IMR-90 (cell line): ENCODE measurements around the gene OSM. TPM values are rescaled to one million over a fixed set of nuclear protein-coding genes. Genes with fewer than 3 reads are reported as not detected.

ENCODE experiments used
- ATAC-seq: fragments of 200-7000 bp; cut with Tn5 transposase; 2 replicates; pipeline ENCODE4 v1.9.1; 2020; ENCODE audit warnings: low read depth, mild to moderate bottlenecking, moderate library complexity
- BruUV-seq: library from RNA; stranded (reverse); fragments of 400-500 nt; replicated peaks from 2 replicates; lab custom pipeline; 2021; lab: Mats Ljungman, UMichigan
- CTCF ChIA-PET: fragments of 300-600 bp; formaldehyde crosslinking; extraction: SDS; loops from one replicate; lab custom pipeline; 2021; ENCODE audit warnings: antibody characterized with exemption; lab: Yijun Ruan, JAX
- POLR2A ChIA-PET: fragments of 300-600 bp; sonication (Branson Sonifier 250); formaldehyde crosslinking; loops from one replicate; lab custom pipeline; 2022; ENCODE audit warnings: antibody characterized with exemption; ENCODE audit not compliant: unreplicated experiment; lab: Charles Lee
- DNase-seq: peaks from one replicate; pipeline ENCODE4 v3.0.0; 2013
- H2AFZ ChIP-seq: replicated peaks from 2 replicates; pipeline ENCODE3; 2013; ENCODE audit warnings: low read length, mild to moderate bottlenecking; ENCODE audit not compliant: poor library complexity
- H2AK5ac ChIP-seq: 2 replicates; pipeline ENCODE4 v1.6.1; 2013; ENCODE audit warnings: low read depth, low read length, inconsistent platforms
- H2AK9ac ChIP-seq: replicated peaks from 2 replicates; pipeline ENCODE3; 2013; ENCODE audit warnings: mild to moderate bottlenecking, low read depth, low read length, moderate library complexity; ENCODE audit not compliant: poor library complexity
- H2BK120ac ChIP-seq: 2 replicates; pipeline ENCODE4 v1.6.1; 2013; ENCODE audit warnings: low read depth, low read length, inconsistent platforms
- H2BK15ac ChIP-seq: 3 replicates; pipeline ENCODE4 v1.6.1; 2013; ENCODE audit warnings: low read depth, low read length, inconsistent platforms
- H2BK20ac ChIP-seq: 2 replicates; pipeline ENCODE4 v1.6.1; 2013; ENCODE audit warnings: low read depth, mild to moderate bottlenecking, inconsistent platforms, low read length, moderate library complexity
- H2BK5ac ChIP-seq: 2 replicates; pipeline ENCODE4 v1.6.1; 2013; ENCODE audit warnings: mild to moderate bottlenecking, low read depth, low read length, inconsistent platforms; ENCODE audit not compliant: poor library complexity, severe bottlenecking
- H3K14ac ChIP-seq: replicated peaks from 2 replicates; pipeline ENCODE4 v1.6.1; 2013; ENCODE audit warnings: low read depth, low read length, inconsistent platforms
- H3K18ac ChIP-seq: 2 replicates; pipeline ENCODE4 v1.6.1; 2013; ENCODE audit warnings: low read depth, low read length, control low read depth
- H3K23ac ChIP-seq: 2 replicates; pipeline ENCODE4 v1.6.1; 2013; ENCODE audit warnings: low read depth, low read length, inconsistent platforms
- H3K27ac ChIP-seq: 2 replicates; pipeline ENCODE4 v1.5.1; 2013; ENCODE audit warnings: mild to moderate bottlenecking, control low read depth, low read length; ENCODE audit not compliant: insufficient read depth
- H3K27me3 ChIP-seq: 2 replicates; pipeline ENCODE4 v1.6.1; 2013; ENCODE audit warnings: low read length; ENCODE audit not compliant: control insufficient read depth, insufficient read depth
- H3K36me3 ChIP-seq: 2 replicates; pipeline ENCODE4 v1.6.1; 2013; ENCODE audit warnings: low read length, mixed read lengths; ENCODE audit not compliant: control insufficient read depth, insufficient read depth
- H3K4ac ChIP-seq: 2 replicates; pipeline ENCODE4 v1.6.1; 2013; ENCODE audit warnings: low read depth, low read length, inconsistent platforms
- H3K4me1 ChIP-seq: 2 replicates; pipeline ENCODE4 v1.6.1; 2013; ENCODE audit warnings: low read length, mixed read lengths; ENCODE audit not compliant: control insufficient read depth, insufficient read depth
- H3K4me2 ChIP-seq: 2 replicates; pipeline ENCODE4 v1.6.1; 2013; ENCODE audit warnings: low read depth, mild to moderate bottlenecking, control low read depth, low read length, moderate library complexity
- H3K4me3 ChIP-seq: 2 replicates; pipeline ENCODE4 v1.5.1; 2013; ENCODE audit warnings: low read depth, mild to moderate bottlenecking, control low read depth, low read length, moderate library complexity; ENCODE audit not compliant: insufficient read depth
- H3K56ac ChIP-seq: 2 replicates; pipeline ENCODE4 v1.6.1; 2013; ENCODE audit warnings: low read length, inconsistent platforms; ENCODE audit not compliant: insufficient read depth; ENCODE audit errors: extremely low read depth
- H3K79me1 ChIP-seq, 2 experiments: 2 replicates each; pipeline ENCODE4 v1.6.1; 2013; ENCODE audit warnings: low read length in 2 of 2, inconsistent platforms in 1 of 2, low read depth in 1 of 2
- H3K9ac ChIP-seq: 2 replicates; pipeline ENCODE4 v1.6.1; 2013; ENCODE audit warnings: low read depth, low read length, control low read depth
- H3K9me1 ChIP-seq: 2 replicates; pipeline ENCODE4 v1.6.1; 2013; ENCODE audit warnings: low read length, inconsistent platforms; ENCODE audit not compliant: insufficient read depth
- H3K9me3 ChIP-seq: 2 replicates; pipeline ENCODE4 v1.6.1; 2013; ENCODE audit warnings: low read length; ENCODE audit not compliant: control insufficient read depth, insufficient read depth
- H4K20me1 ChIP-seq: 2 replicates; pipeline ENCODE4 v1.6.1; 2013; ENCODE audit warnings: low read length, inconsistent platforms; ENCODE audit not compliant: insufficient read depth
- H4K5ac ChIP-seq: 2 replicates; pipeline ENCODE4 v1.6.1; 2013; ENCODE audit warnings: mild to moderate bottlenecking, low read depth, low read length, control low read depth
- H4K8ac ChIP-seq, 2 experiments: 2 replicates each; pipeline ENCODE4 v1.6.1; 2013; ENCODE audit warnings: low read depth in 2 of 2, low read length in 2 of 2, control low read depth in 1 of 2, inconsistent platforms in 1 of 2
- H4K91ac ChIP-seq: 2 replicates; pipeline ENCODE4 v1.6.1; 2013; ENCODE audit warnings: low read depth, low read length, inconsistent platforms; ENCODE audit not compliant: insufficient read depth
- CEBPB ChIP-seq: IDR thresholded peaks from 2 replicates; pipeline ENCODE4 v1.6.1; 2012; ENCODE audit warnings: low read depth, low read length, improper control_type of control experiment
- MAZ ChIP-seq: IDR thresholded peaks from 2 replicates; pipeline ENCODE4 v1.6.1; 2012; ENCODE audit warnings: low read depth, mild to moderate bottlenecking, low read length, improper control_type of control experiment, moderate library complexity, borderline replicate concordance
- POLR2A ChIP-seq: IDR thresholded peaks from 2 replicates; pipeline ENCODE4 v1.6.1; 2012; ENCODE audit warnings: mild to moderate bottlenecking, low read depth, low read length
- RAD21 ChIP-seq: IDR thresholded peaks from 2 replicates; pipeline ENCODE4 v1.6.1; 2012; ENCODE audit warnings: low read length, improper control_type of control experiment
- WGBS, 2 experiments: methylation state at CpG; one replicate each; pipeline versions ENCODE4 v1.1.5 to v1.1.7; 2013; ENCODE audit warnings: missing lambda C conversion rate in 2 of 2; ENCODE audit not compliant: insufficient read length in 1 of 2; ENCODE audit errors: extremely low coverage in 2 of 2; 5-methylcytosine and 5-hydroxymethylcytosine counted together
- dilution Hi-C: fragments of 300-500 bp; cut with HindIII; formaldehyde crosslinking; loops from one replicate; pipeline ENCODE4 v1.14.3; 2018; ENCODE audit warnings: low sequenced_read_pairs; ENCODE audit not compliant: unreplicated experiment
- in situ Hi-C: fragments of 300-500 bp; cut with MboI; formaldehyde crosslinking; loops from 3 replicates; pipeline ENCODE4 v1.14.3; 2019; ENCODE audit warnings: low sequenced_read_pairs, inconsistent platforms, mixed read lengths
- intact Hi-C: fragments of 100-400 bp; cut with micrococcal nuclease; formaldehyde crosslinking; loops from 2 replicates; pipeline ENCODE4 v1.10.0; 2022
- polyA plus RNA-seq, 3 experiments: library from polyadenylated mRNA; depleted of rRNA; stranded (reverse); fragments of >200 nt; gene quantifications; 2 replicates each; pipeline ENCODE4 v1.2.3, GENCODE V29; 2012; ENCODE audit warnings: low replicate concordance in 1 of 3
- total RNA-seq: library from RNA; depleted of rRNA; stranded (reverse); fragments of >200 nt; gene quantifications from 2 replicates; pipeline ENCODE4 v1.2.3, GENCODE V29; 2012

The OSM gene
- total and polyA plus RNA-seq, 2 of the 4 experiments (the other 2 are of a cell fraction): not detected

- dilution Hi-C loops (no loop called here), intact Hi-C loops (loop anchor here (2.0 to 5.0 kb wide), 2 partner anchors 27 to 42 kb away; no protein-coding TSS in a partner anchor), in situ Hi-C loops (no loop called here)
- peak overlapping the region; percentile 57 for H3K4ac ChIP-seq
- BruUV-seq: no TSS peak
- H4K5ac ChIP-seq: peak overlapping the region; percentile 43
- 100% methylated on average over 4 of the region's 17 CpGs; no CpG with 5 or more reads in 1 of the 2 experiments for WGBS, 2 experiments
- peak overlapping the region; percentile 71 for H2BK120ac ChIP-seq
- H4K91ac ChIP-seq: peak overlapping the region; percentile 75
- H2BK15ac ChIP-seq: peak overlapping the region; percentile 23; the same call in 1 of the 3 replicates
- CTCF ChIA-PET: no interaction called here
- H3K79me1 ChIP-seq: peaks cover 25 to 43% of the 10 kb centered on the region in 2 experiments
- TF ChIP-seq MAZ (0 out of 2 replicates have a peak, but pooled peaks have one; percentile 23), RAD21 (no peak), CEBPB (peak; percentile 74), POLR2A (peak; percentile 79)
- H3K27me3 ChIP-seq: no peaks in the 10 kb centered on the region
- peaks cover 69% of the 10 kb centered on the region for H3K4me1 ChIP-seq
- H2AK5ac ChIP-seq: peak overlapping the region; percentile 41
- peak overlapping the region; percentile 38 for H3K14ac ChIP-seq
- H2AK9ac ChIP-seq: peak overlapping the region; percentile 63
- H2AFZ ChIP-seq: no peak overlapping the region
- H3K9me3 ChIP-seq: no peaks in the 10 kb centered on the region
- no peak overlapping the region for H3K56ac ChIP-seq
- no peaks in the 10 kb centered on the region for H4K20me1 ChIP-seq
- no peak overlapping the region for H3K23ac ChIP-seq
- peaks cover 29% of the 10 kb centered on the region for H3K9me1 ChIP-seq
- no peak overlapping the region for H3K4me2 ChIP-seq
- no peak overlapping the region for H3K4me3 ChIP-seq
- peak overlapping the region; percentile 55 to 96 for H4K8ac ChIP-seq
- DNase-seq (peak; percentile 76), ATAC-seq (no peak)
- H2BK5ac ChIP-seq: peak overlapping the region; percentile 32
- H3K27ac ChIP-seq: peak overlapping the region; percentile 44
- H3K18ac ChIP-seq: peak overlapping the region; percentile 0; the same call in 1 of the 2 replicates
- no peak overlapping the region for H3K9ac ChIP-seq
- peak overlapping the region; percentile 63; the same call in 1 of the 2 replicates for H2BK20ac ChIP-seq
- H3K36me3 ChIP-seq: peaks cover 44% of the 10 kb centered on the region
- POLR2A ChIA-PET: interaction anchor here (0.6 to 1.0 kb wide), 2 partner anchors 30 to 43 kb away, joined by 3 to 18 read pairs; no protein-coding TSS in a partner anchor
These were observed 26.9 kb downstream of the OSM start for GRCh38 chr22:30239488-30240405.
